HG03025 (cell line): ENCODE measurements around the gene GLB1L2.

Experiments
- ATAC-seq: cut with Tn5 transposase; IDR thresholded peaks from one replicate; pipeline ENCODE4 v1.9.1; 2021; ENCODE audit warnings: mild to moderate bottlenecking, moderate library complexity; ENCODE audit not compliant: unreplicated experiment, low FRiP score

Gene GLB1L2

GRCh38 chr11:134365011-134365925 lies 33.5 kb downstream of the GLB1L2 start:
- no peak for ATAC-seq

GRCh38 chr11:134366254-134366653 lies 34.5 kb downstream of the GLB1L2 start:
- ATAC-seq = no peak

GRCh38 chr11:134367781-134368180 lies 36.0 kb downstream of the GLB1L2 start:
- no peak for ATAC-seq

GRCh38 chr11:134369656-134370525 lies 38.1 kb downstream of the GLB1L2 start:
- ATAC-seq = no peak

GRCh38 chr11:134370526-134371435 lies 39.0 kb downstream of the GLB1L2 start:
- no peak for ATAC-seq

- no peak for ATAC-seq
Observed at GRCh38 chr11:134371436-134372185, 39.8 kb downstream of the GLB1L2 start.

GRCh38 chr11:134372536-134372935 lies 40.7 kb downstream of the GLB1L2 start:
- ATAC-seq = no peak

GRCh38 chr11:134372961-134373360 lies 41.2 kb downstream of the GLB1L2 start:
- no peak for ATAC-seq

- ATAC-seq = no peak
Observed at GRCh38 chr11:134373591-134374052, 41.8 kb downstream of the GLB1L2 start.

- no peak for ATAC-seq
Observed at GRCh38 chr11:134374171-134374570, 42.4 kb downstream of the GLB1L2 start.

GRCh38 chr11:134374891-134375550 lies 43.2 kb downstream of the GLB1L2 start:
- no peak for ATAC-seq

- ATAC-seq = no peak
Observed at GRCh38 chr11:134376150-134376921, 44.5 kb downstream of the GLB1L2 start.

- no peak for ATAC-seq
Observed at GRCh38 chr11:134377876-134378275, 46.1 kb downstream of the GLB1L2 start.

GRCh38 chr11:134379241-134379640 lies 47.5 kb downstream of the GLB1L2 start:
- no peak for ATAC-seq

- no peak for ATAC-seq
Observed at GRCh38 chr11:134380229-134380628, 48.4 kb downstream of the GLB1L2 start.

- ATAC-seq = no peak
Observed at GRCh38 chr11:134380785-134381184, 49.0 kb downstream of the GLB1L2 start.

- ATAC-seq = no peak
Observed at GRCh38 chr11:134382257-134382656, 50.5 kb downstream of the GLB1L2 start.

GRCh38 chr11:134382830-134383229 lies 51.0 kb downstream of the GLB1L2 start:
- ATAC-seq = no peak
